GM21526 (cell line): ENCODE data around the gene JPH4.

Experiments
- ATAC-seq: cut with Tn5 transposase; IDR thresholded peaks from one replicate; pipeline ENCODE4 v1.9.1; 2021; ENCODE audit warnings: moderate library complexity; ENCODE audit not compliant: unreplicated experiment, low FRiP score

JPH4 gene

DNA sequence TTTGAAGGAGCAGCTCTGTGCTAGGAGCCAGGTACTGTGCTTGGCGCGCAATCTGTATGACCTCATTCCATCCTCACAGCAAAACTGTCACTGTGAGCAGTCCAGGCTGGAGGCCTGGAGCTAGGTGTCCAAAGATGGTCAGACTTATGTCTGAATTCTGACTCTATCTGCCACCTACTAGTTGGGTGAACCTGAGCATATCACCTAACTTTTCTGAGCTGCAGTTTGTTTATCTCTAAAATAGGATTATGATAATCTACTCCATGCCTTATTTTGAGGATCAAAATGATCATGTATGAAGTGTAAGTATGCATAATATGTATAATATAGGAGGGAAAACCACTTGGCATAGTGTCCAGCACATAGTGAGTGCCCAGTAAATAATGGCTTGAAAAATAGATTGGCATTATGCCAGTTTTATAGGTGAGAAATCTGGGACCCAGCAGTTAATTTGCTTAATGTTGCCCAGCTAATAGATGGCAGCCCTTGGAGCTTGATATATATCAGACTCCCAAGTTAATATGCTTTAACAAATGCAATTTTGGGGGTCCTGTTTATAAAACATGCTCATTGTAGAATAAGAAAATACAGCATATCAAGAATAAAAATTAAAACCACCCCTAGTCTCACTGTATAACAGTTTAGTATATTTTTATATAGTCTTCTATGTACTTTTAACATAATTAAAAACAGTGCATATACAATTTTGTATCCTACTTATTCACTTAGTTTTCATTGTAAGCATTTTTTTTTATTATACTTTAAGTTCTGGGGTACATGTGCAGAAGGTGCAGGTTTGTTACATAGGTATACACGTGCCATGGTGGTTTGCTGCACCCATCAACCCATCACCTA is 4.5 kb upstream of the JPH4 start:
- no peak for ATAC-seq

- no peak for ATAC-seq
Measured at GRCh38 chr14:23580948-23581281, 2.3 kb upstream of the JPH4 start.

DNA sequence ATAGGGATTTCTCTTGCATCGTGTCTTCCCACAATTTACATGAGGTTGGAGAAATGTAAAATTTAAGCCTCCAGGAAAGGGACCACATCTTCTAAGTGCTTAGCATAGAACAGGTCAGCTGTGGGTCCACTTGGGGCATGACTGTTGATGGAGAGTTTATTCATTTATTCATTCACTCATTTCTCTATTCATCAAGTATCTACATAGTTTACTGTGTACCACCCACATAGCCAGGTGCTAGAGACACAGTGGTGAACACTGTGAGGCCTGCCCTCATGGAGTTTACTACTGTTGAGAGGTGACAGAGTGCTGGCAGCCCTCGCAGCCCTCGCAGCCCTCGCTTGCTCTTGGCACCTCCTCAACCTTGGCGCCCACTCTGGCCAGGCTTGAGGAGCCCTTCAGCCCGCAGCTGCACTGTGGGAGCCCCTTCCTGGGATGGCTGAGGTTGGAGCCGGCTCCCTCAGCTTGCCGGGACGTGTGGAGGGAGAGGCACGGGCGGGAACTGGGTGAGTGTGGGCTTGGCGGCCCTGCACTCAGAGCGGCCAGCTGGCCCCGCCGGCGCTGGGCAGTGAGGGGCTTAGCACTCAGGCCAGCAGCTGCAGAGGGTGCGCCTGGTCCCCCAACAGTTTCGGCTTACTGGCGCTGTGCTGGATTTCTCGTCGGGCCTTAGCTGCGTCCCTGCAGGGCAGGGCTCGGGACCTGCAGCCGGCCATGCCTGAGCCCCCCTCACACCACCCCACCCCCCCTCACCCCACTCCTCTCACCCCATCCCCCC is 1.7 kb upstream of the JPH4 start:
- ATAC-seq, result no peak

GRCh38 chr14:23579739-23580138 is 1.1 kb upstream of the JPH4 start:
- no peak for ATAC-seq

GRCh38 chr14:23579311-23579630 is 681 bp upstream of the JPH4 start:
- no peak for ATAC-seq

DNA sequence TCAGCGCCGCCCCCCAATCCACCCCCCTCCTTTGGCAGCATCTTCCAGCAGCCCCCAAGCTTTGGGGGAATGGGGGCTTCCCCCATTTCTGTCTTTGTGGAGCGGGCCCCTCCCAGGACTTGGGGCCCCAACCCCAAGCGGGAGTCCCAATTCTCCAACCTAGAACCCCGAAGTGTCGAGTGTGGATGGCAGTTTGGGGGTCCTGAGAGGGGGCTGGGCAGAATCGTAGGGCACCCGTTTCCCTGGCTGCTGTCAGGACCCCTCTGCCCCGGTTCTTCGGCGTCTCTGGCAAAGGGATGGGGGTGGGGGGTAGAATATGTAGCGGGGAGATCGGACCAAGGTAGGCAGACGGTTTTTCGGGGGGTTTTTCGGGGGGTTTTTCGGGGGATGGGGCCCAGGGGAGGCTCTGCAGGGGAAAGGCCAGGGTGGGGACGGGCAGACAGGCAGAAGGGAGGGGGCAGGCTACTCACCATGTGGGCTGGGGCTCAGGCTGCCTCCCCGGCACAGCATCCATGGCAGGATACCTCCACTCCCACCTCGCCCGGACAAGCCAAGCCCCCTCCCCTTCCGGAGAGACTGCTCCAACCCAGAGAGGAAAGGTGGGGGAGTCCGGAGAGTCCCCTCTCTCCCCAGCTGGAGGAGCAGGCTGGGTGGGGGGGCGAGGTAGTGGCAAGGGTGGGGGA is 739 bp downstream of the JPH4 start:
- no peak for ATAC-seq

- ATAC-seq, result no peak
Measured at GRCh38 chr14:23577004-23577681, 1.4 kb downstream of the JPH4 start.

DNA sequence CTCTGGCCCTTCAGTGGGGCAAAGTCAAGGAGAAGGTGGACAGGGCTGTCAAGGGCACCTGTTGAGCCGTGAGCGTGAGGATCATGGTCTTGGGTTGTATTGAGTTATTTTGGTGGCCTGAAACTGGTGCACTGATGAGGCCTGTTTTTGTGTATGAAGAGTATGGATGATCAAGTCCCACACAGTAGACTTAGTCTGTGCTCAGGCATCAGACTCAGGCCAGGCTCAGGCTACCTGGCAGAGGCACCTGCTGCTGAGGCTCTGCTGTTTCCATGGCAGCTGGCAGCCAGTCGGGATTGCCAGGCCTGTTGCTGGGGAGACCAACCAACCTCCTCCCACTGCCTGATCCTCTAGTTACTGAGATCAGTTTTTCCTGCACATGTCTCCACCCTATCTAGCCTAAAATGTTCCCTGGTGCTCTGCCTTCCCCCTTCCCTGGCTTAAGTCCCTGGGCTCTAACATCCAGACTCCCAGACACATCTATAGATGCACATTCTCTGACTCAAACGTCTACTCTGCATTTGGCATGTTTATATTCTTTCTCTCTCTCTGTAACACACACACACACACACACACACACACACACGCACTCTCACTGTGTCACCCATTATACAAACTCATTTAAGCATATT is 5.1 kb downstream of the JPH4 start:
- no peak for ATAC-seq

DNA sequence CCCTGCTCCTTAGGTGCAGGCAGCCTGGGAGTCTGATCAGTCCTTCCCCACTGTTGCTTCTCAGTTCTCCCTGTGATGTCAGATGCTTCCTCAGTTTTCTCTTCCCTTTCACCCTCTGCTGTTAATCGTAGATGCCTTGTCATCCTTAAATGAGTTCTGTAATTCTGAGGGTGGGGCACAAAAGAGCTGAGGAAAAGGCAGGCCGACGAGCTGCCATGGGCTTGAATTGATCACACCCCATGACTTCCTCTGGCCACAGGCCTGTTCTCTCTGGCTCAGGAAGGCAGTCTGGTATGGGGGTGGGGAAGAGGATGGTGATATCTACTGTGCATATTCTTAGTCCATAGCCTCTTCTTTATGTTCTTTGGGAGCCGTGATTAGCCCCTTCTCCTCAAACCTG is 5.8 kb downstream of the JPH4 start:
- ATAC-seq, result no peak

DNA sequence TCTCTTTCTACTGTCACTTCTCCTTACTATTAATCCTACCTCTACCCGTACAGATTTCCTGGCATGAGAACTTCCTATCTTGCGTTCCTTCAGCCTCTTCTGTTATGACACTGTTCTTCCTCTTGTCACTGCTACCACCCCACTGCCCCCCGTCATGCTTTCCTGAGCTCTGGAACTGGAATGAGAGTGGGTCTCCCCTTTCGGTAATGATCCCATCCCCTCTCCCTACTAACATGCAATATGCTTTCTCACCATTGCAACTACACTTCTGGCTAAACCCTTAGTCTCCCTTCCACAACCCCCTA is 6.1 kb downstream of the JPH4 start:
- ATAC-seq, result no peak

DNA sequence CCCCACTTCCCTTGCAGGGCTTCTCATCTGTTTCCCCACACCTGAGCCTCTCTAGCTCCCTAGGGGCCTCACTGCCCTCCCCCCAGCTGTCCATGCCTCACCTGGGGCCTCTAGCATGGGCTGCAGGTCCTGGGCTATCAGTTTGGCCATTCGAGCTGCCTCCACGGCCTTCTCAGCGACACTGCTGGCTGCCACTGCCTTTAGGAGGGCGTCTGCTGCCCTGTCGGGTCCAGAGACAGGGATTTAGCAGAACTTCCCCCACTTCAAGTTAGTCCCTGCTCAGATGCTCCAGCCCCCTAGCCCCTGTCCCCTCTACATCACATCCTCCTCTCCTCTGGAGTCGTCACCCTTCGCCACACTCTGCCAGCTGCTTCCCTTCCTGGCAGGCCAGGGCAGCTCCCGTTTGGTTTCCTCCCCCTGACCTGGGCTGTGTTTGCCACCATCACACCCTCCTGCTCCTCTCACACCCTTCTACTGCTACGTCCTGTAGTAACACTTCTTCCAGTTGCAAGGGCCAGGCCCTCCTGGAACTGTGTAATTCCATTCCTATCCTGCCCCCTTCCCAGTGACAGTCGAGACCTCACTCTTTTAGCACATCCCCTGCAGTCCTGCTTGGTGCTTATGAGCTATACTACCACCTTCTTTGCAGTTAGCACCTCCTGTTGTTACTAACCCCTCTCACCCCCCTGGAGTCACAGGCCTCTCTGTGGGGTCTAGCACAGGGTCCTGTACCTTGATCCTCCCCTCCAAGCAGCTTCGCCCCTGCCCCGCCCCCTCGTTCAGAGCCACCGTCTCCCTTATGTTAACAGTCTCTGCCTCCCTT is 6.7 kb downstream of the JPH4 start:
- no peak for ATAC-seq

- no peak for ATAC-seq
Measured at GRCh38 chr14:23570806-23571483, 7.6 kb downstream of the JPH4 start.

DNA sequence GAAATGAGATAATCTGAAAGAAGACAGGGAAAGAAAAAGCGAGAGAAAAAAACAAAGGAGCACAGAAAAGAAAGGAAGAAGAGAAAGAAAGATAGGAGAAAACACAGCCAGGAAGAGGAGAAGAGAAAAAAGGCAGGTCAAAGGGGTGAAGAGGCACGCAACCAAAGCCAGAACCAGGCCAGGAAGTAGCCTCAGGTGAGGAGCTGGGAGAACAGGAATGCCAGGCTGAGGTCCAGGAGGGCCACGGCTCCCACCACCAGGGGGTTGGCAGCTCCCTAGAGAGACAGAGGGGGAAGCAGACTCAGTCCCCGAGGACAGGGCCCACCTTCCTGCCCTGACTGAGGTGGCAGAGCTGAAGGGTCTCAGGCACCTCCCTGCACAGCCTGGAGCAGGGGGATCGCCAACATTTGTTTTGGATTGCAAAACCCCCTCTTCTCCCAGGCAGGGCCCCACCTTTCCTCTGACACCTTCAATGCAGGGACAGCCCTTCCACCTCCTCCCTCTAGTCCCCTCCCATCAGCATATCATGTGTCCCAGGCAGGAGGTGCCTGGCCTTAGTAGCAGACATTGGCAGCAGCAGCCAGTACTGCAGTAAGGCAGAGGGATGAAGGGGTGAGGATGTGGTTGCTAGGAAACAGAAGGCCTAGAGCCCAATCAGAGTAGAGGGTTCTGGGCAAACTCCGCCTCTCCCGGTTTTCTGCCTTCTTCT is 9.0 kb downstream of the JPH4 start:
- ATAC-seq, result no peak

- no peak for ATAC-seq
Measured at GRCh38 chr14:23568600-23569331, 9.8 kb downstream of the JPH4 start.

DNA sequence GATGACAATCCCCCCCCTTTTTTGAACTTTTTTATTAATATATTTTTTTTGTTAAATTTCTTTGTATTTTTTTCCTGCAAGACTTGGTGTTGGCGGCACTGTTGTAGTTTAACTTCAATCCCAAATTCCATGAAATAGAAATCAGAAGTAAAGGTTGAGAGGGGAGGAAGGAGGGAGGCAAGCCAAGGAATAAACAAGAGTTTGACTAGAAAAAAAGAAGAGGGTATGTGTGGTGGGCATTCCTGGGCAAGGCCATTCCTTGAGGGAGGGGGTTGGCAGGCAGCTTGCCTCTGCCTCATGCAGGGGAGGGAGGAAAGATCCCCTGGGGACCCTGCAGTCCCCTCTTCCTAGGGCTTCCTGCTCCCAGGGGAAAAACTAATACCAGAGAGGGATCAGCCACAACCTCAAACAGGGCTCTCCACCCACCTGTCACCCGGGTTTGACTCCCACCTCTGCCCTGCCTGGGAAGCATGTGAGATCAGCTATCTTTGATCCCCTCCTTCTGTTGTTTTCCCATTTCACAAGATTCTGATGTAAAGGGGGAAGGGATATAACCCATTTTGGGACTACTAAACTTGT is 10.5 kb downstream of the JPH4 start:
- ATAC-seq, result no peak

GRCh38 chr14:23567186-23568020 is 11.2 kb downstream of the JPH4 start, which contains the start of gene AP1G2:
Gene AP1G2, minus strand, starts transcription at chr14:23567791. Its CDS starts 477 bp downstream, at chr14:23567314.
- ATAC-seq, result peak; percentile 82

DNA sequence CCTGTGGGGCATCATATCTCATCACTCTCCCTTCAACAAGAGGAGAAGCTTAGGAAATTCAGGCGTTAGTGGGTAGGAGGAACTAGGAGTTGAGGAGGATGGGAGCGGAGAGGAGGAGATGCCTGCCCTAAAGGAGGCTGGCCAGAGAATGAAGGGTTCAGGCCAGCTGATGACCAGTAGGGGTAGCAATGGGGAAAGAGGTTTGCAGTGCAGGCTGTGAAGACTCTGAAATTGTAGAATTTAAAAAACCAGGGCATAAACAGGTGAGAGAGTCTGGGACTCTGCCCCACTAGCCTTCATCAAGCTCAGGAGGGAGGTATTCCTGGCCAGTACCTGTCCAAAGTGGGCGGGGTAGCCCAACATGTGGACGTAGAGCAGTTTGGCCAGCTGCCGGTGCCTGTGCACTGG is 11.8 kb downstream of the JPH4 start:
- ATAC-seq, result no peak
